A549 (cell line): ENCODE data around the gene SLC45A2. TPM values are rescaled to one million over a fixed set of nuclear protein-coding genes. Genes with fewer than 3 reads are reported as not detected.

Experiments used
- ATAC-seq, 2 experiments: fragments of 200-7000 bp in 1 of 2; fragments of >200 bp in 1 of 2; cut with Nextera tagmentation in 1 of 2; cut with Tn5 transposase in 1 of 2; 3 replicates each; pipeline versions ENCODE4 v1.8.0 to v1.9.1; 2018 to 2020; ENCODE audit warnings: mild to moderate bottlenecking in 1 of 2, moderate library complexity in 1 of 2
- CTCF ChIA-PET: fragments of 300-600 bp; sonication (Branson Sonifier 250); formaldehyde crosslinking; extraction: SDS; loops from one replicate; lab custom pipeline; 2021; ENCODE audit warnings: antibody characterized with exemption, inconsistent platforms; lab: Yijun Ruan, JAX
- POLR2A ChIA-PET: fragments of 350-600 bp; formaldehyde crosslinking; extraction: SDS; loops from one replicate; lab custom pipeline; 2021; ENCODE audit warnings: antibody characterized with exemption, inconsistent platforms; lab: Yijun Ruan, JAX
- DNase-seq, 2 experiments: peaks; one replicate each; pipeline versions ENCODE4 v3.0.0 to v3.0.0-alpha.2; 2011 to 2016; ENCODE audit warnings: low read depth in 1 of 2, low spot score in 1 of 2
- FAIRE-seq: peaks from 2 replicates; lab custom pipeline; 2011; peaks lifted over from hg19 to GRCh38; lab: Jason Lieb, UNC
- H3K27ac ChIP-seq, 2 experiments: fragments of >200 bp; sonication (Bioruptor Twin); formaldehyde crosslinking; 3 replicates each; pipeline ENCODE4 v1.5.1; 2016 to 2017
- H3K4me1 ChIP-seq: fragments of >200 bp; sonication (Bioruptor Twin); formaldehyde crosslinking; 3 replicates; pipeline ENCODE4 v1.6.1; 2016
- H3K4me2 ChIP-seq: fragments of >200 bp; sonication (Bioruptor Twin); formaldehyde crosslinking; 3 replicates; pipeline ENCODE4 v1.6.1; 2016
- H3K4me3 ChIP-seq: fragments of >200 bp; sonication (Bioruptor Twin); formaldehyde crosslinking; 3 replicates; pipeline ENCODE4 v1.5.1; 2016
- H3K9me3 ChIP-seq: fragments of >200 bp; sonication (Bioruptor Twin); formaldehyde crosslinking; 3 replicates; pipeline ENCODE4 v1.6.1; 2016
- CBX8 ChIP-seq: fragments of 200-600 bp; sonication (generic); IDR thresholded peaks from 2 replicates; pipeline ENCODE4 v1.6.1; 2016
- CHD2 ChIP-seq: fragments of 150-350 bp; IDR thresholded peaks from 2 replicates; pipeline ENCODE4 v1.6.1; 2014; ENCODE audit warnings: low read length; ENCODE audit not compliant: partially characterized antibody
- EHMT2 ChIP-seq: fragments of 200-600 bp; sonication (generic); IDR thresholded peaks from 2 replicates; pipeline ENCODE4 v1.6.1; 2016; ENCODE audit warnings: antibody characterized with exemption, low read depth, mild to moderate bottlenecking, moderate library complexity
- ESRRA ChIP-seq: fragments of 150-350 bp; IDR thresholded peaks from 2 replicates; pipeline ENCODE4 v1.6.1; 2014; ENCODE audit warnings: mild to moderate bottlenecking, low read length, borderline replicate concordance
- GATA3 ChIP-seq: IDR thresholded peaks from 2 replicates; pipeline ENCODE4 v1.6.1; 2012; ENCODE audit warnings: borderline replicate concordance
- HDAC2 ChIP-seq: fragments of 200-600 bp; sonication (generic); IDR thresholded peaks from 2 replicates; pipeline ENCODE4 v1.6.1; 2016
- HEYL ChIP-seq: fragments of 250-450 bp; sonication (Bioruptor Pico); IDR thresholded peaks from 2 replicates; pipeline ENCODE4 v1.8.0; 2021; ENCODE audit warnings: mild to moderate bottlenecking, moderate library complexity
- HOXA7 ChIP-seq: fragments of 250-450 bp; sonication (Bioruptor Pico); IDR thresholded peaks from 2 replicates; pipeline ENCODE4 v1.5.0; 2020; ENCODE audit warnings: mild to moderate bottlenecking, moderate library complexity
- HOXB5 ChIP-seq: fragments of 250-450 bp; sonication (Bioruptor Pico); IDR thresholded peaks from 2 replicates; pipeline ENCODE4 v1.5.0; 2020; ENCODE audit warnings: mild to moderate bottlenecking, moderate library complexity
- KDM5A ChIP-seq: fragments of 200-600 bp; sonication (generic); IDR thresholded peaks from 2 replicates; pipeline ENCODE4 v1.6.1; 2016; ENCODE audit warnings: antibody characterized with exemption, mild to moderate bottlenecking
- MAFK ChIP-seq: fragments of 450-650 bp; IDR thresholded peaks from 2 replicates; pipeline ENCODE4 v1.6.1; 2014; ENCODE audit not compliant: partially characterized antibody
- MAZ ChIP-seq: fragments of 150-350 bp; IDR thresholded peaks from 2 replicates; pipeline ENCODE4 v1.6.1; 2014; ENCODE audit warnings: antibody characterized with exemption, low read depth, low read length, borderline replicate concordance
- NR3C1 ChIP-seq: fragments of >200 bp; sonication (Bioruptor Twin); formaldehyde crosslinking; IDR thresholded peaks from 3 replicates; pipeline ENCODE4 v1.6.1; 2017
- PHF8 ChIP-seq: fragments of 200-600 bp; sonication (generic); IDR thresholded peaks from 2 replicates; pipeline ENCODE4 v1.6.1; 2016; ENCODE audit warnings: low read depth, mild to moderate bottlenecking, antibody characterized with exemption, moderate library complexity, borderline replicate concordance
- POLR2AphosphoS2 ChIP-seq: conservative IDR thresholded peaks from 2 replicates; pipeline ENCODE4 v1.6.1; 2012; ENCODE audit warnings: low read length, improper control_type of control experiment, inconsistent platforms
- RFX5 ChIP-seq: fragments of 450-650 bp; IDR thresholded peaks from 2 replicates; pipeline ENCODE4 v1.7.1; 2014; ENCODE audit warnings: antibody characterized with exemption, mild to moderate bottlenecking, moderate library complexity
- TFCP2L1 ChIP-seq: fragments of 250-450 bp; sonication (Bioruptor Pico); IDR thresholded peaks from 2 replicates; pipeline ENCODE4 v1.5.0; 2021; ENCODE audit warnings: mild to moderate bottlenecking
- TP53 ChIP-seq: fragments of 250-450 bp; sonication (Bioruptor Pico); IDR thresholded peaks from 2 replicates; pipeline ENCODE4 v1.5.0; 2021; ENCODE audit warnings: mild to moderate bottlenecking, moderate library complexity
- ZC3H11A ChIP-seq: fragments of 450-650 bp; IDR thresholded peaks from 2 replicates; pipeline ENCODE4 v1.6.1; 2014; ENCODE audit warnings: antibody characterized with exemption, mild to moderate bottlenecking
- ZNF302 ChIP-seq: fragments of 250-450 bp; sonication (Bioruptor Pico); IDR thresholded peaks from 2 replicates; pipeline ENCODE4 v1.9.0; 2021; ENCODE audit warnings: inconsistent platforms, mild to moderate bottlenecking, moderate library complexity
- ZSCAN20 ChIP-seq: fragments of 250-450 bp; sonication (Bioruptor Pico); IDR thresholded peaks from 2 replicates; pipeline ENCODE4 v1.8.0; 2022; ENCODE audit warnings: mild to moderate bottlenecking, moderate library complexity
- WGBS: methylation state at CpG from one replicate; pipeline ENCODE4 v1.1.6; 2017; ENCODE audit errors: missing lambda C conversion rate; 5-methylcytosine and 5-hydroxymethylcytosine counted together
- polyA plus RNA-seq, 4 experiments: library from polyadenylated mRNA; depleted of rRNA in 3 of 4; stranded (reverse); fragments of >200 nt; fragmentation: RNase III in 1 of 4; extraction: RNeasy Plus Mini Kit Qiagen cat#74134 plus additional on column Dnase treatment in 1 of 4; gene quantifications; 2 replicates in 3 of 4; 3 replicates in 1 of 4; pipeline ENCODE4 v1.2.3, GENCODE V29; 2011 to 2017
- TF ChIP-seq, protein P1 (sequence below): fragments of >200 bp; sonication (Bioruptor Twin); formaldehyde crosslinking; IDR thresholded peaks from 3 replicates; pipeline ENCODE4 v1.6.1; 2016
- TF ChIP-seq, protein P2 (sequence below): IDR thresholded peaks from 2 replicates; pipeline ENCODE4 v1.6.1; 2012; ENCODE audit warnings: low read depth, borderline replicate concordance

Gene SLC45A2
- polyA plus RNA-seq, 2 of the 4 experiments (the other 2 are of a cell fraction): not detected

DNA sequence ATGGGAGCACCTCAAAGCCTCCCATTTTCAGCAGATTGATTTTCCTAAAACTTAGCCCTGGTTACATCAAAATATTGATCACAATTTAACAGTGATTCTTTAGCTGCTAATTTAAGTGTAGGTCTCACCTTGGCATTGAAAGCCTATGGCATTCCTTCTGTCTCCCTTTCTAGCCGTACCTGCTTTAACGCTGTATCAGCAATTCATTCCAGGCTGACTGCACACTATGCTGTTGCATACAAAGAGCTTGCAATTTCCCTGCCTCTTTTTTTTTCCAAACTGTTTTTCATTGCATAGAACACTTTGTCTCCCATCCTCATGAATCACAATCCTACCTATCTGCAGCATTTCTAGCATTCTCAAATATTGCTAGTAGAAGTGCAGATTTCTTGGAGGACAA is 32.3 kb upstream of the SLC45A2 start:
- no peak for ATAC-seq
- Histone ChIP-seq H3K27ac (no peak overlapping the region), H3K9me3 (no peaks in the 10 kb centered on the region), H3K4me3 (no peak overlapping the region)
- POLR2A ChIA-PET: interaction anchor here (0.6 kb wide), 1 partner anchor 9 kb away, joined by 3 read pairs; the partner anchor contains the start of gene AMACR
- WGBS: 77% methylated on average over 2 of the region's 2 CpGs
- TF ChIP-seq GATA3 (no peak), MAFK (peak; percentile 90)
- TF ChIP-seq, all 56 proteins: peak for 1
- FAIRE-seq: no peak
- Histone ChIP-seq H3K4me2 (no peak overlapping the region), H3K4me1 (no peaks in the 10 kb centered on the region)
- CTCF ChIA-PET: interaction anchor here (0.6 kb wide), 1 partner anchor 158 kb away, joined by 3 read pairs; no protein-coding TSS in a partner anchor
- no peak for DNase-seq

DNA sequence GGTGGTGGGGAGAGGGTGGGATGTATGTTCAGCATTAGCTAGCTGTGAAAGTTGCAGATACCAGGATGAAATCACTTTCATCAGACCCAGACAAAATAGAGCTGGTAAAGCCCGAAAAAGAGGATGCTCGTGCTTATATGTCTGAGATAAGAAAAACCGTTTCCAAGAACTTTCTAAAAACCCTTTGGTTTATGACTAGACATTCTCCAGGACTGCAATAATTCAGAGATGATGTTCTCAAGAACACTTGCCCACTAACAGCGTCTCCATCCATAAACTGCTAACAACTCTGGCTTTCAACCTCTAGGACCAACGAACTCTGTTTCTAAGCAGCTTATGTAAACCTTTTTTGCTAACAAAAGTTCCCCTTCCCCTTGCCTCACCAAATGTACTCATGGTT is 31.7 kb upstream of the SLC45A2 start:
- 60% methylated on average over 5 of the region's 5 CpGs for WGBS
- FAIRE-seq (no peak), ATAC-seq (no peak), DNase-seq (no peak)
- POLR2A ChIA-PET: no interaction called here
- TF ChIP-seq RFX5 (no peak), HEYL (CRISPR knock-in tag) (no peak), ZSCAN20 (CRISPR knock-in tag) (no peak), HOXA7 (CRISPR knock-in tag) (no peak), ESRRA (no peak)
- Histone ChIP-seq H3K9me3 (no peaks in the 10 kb centered on the region), H3K27ac (no peak overlapping the region), H3K4me3 (no peak overlapping the region), H3K4me2 (no peak overlapping the region), H3K4me1 (no peaks in the 10 kb centered on the region)
- CTCF ChIA-PET: interaction anchor here (0.6 kb wide), 1 partner anchor 158 kb away, joined by 3 read pairs; no protein-coding TSS in a partner anchor

DNA sequence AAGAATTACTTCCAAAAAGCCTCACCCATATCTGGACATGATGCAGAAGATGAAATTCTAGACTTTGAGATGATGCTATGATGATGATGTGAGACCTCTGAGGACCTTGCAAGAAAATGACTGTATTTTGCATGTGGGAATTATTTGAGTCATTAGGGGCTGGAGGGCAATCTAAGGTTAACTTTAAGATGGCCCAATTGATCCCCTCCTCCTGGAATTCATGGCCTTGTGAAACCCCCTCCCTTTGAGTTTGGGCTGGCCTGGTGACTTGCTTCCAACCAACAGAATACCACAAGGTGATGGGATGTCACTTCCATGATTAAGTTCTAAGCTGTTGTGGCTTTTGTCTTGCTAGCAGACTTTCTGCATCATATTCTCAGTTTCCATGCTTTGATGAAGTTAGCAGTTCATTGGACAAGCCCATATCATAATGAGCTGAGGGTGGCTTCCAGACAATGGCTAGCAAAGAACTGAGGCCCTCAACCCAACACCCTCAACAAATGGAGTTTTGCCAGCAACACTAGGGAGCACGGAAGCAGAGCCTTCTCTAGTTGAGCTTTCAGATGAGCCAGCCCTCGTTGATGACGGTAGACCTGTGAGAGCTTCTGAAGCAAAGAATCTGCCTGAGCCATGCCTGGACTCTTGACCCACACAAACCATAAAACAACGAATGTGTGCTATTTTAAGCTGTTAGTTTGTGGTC is 30.8 kb upstream of the SLC45A2 start:
- POLR2A ChIA-PET: no interaction called here
- H3K9me3 ChIP-seq: no peaks in the 10 kb centered on the region
- no peak overlapping the region for H3K27ac ChIP-seq
- no peak for TF ChIP-seq ESRRA
- no peak for TF ChIP-seq POLR2AphosphoS2
- TF ChIP-seq EHMT2: no peak
- TF ChIP-seq HDAC2: no peak
- no peak for TF ChIP-seq KDM5A
- no peak for TF ChIP-seq HOXB5 (CRISPR knock-in tag)
- no peak for TF ChIP-seq PHF8
- TF ChIP-seq ZNF302 (CRISPR knock-in tag): no peak
- no peak for TF ChIP-seq CHD2
- TF ChIP-seq CBX8: no peak
- no peak for TF ChIP-seq RFX5
- TF ChIP-seq NR3C1: no peak
- TF ChIP-seq TP53 (CRISPR knock-in tag): no peak
- TF ChIP-seq ZC3H11A: no peak
- TF ChIP-seq MAZ: no peak
- TF ChIP-seq, protein P1, sequence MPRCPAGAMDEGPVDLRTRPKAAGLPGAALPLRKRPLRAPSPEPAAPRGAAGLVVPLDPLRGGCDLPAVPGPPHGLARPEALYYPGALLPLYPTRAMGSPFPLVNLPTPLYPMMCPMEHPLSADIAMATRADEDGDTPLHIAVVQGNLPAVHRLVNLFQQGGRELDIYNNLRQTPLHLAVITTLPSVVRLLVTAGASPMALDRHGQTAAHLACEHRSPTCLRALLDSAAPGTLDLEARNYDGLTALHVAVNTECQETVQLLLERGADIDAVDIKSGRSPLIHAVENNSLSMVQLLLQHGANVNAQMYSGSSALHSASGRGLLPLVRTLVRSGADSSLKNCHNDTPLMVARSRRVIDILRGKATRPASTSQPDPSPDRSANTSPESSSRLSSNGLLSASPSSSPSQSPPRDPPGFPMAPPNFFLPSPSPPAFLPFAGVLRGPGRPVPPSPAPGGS: no peak
- TF ChIP-seq TFCP2L1: no peak
- TF ChIP-seq, protein P2, sequence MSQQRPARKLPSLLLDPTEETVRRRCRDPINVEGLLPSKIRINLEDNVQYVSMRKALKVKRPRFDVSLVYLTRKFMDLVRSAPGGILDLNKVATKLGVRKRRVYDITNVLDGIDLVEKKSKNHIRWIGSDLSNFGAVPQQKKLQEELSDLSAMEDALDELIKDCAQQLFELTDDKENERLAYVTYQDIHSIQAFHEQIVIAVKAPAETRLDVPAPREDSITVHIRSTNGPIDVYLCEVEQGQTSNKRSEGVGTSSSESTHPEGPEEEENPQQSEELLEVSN: no peak
- no peak for TF ChIP-seq MAFK
- WGBS: 44% methylated on average over 4 of the region's 4 CpGs
- FAIRE-seq: no peak
- CTCF ChIA-PET: no interaction called here
- ATAC-seq: no peak
- H3K4me3 ChIP-seq: no peak overlapping the region
- no peak for DNase-seq
- no peak overlapping the region for H3K4me2 ChIP-seq
- H3K4me1 ChIP-seq: no peaks in the 10 kb centered on the region
